ENCODE measurements around the gene DOCK3.
"Not testable (repeated sequence)": the region's sequence is repeated elsewhere in the genome, so short reads cannot be mapped to it uniquely, and the experiment has no call there.

DOCK3 gene

GRCh38 chr3:51379746-51380455 lies 705.2 kb downstream of the DOCK3 start:
- in situ Hi-C loops (cut with MboI; ENCODE audit: low sequenced_read_pairs), result no loop called here

GRCh38 chr3:51380601-51381332 lies 706.0 kb downstream of the DOCK3 start:
- in situ Hi-C loops (cut with MboI; ENCODE audit: low sequenced_read_pairs), result no loop called here

DNA sequence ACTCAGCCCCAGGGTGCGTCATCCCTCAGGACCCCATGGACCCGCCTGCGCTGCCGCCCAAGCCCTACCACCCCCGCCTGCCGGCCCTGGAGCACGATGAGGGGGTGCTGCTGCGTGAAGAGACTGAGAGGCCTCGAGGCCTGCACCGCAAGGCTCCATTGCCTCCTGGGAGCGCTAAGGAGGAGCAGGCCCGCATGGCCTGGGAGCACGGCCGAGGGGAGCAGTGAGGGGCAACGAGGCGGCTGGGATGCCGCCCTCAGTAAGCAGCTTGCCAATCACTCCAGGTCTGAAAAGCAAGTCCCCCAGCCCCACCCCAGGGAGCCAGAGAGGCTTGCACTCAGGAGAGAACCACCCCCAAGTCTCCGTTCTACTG lies 706.6 kb downstream of the DOCK3 start:
- in situ Hi-C loops (cut with MboI; ENCODE audit: low sequenced_read_pairs), result no loop called here

- in situ Hi-C loops (cut with MboI; ENCODE audit: low sequenced_read_pairs), result no loop called here
These were observed 707.5 kb downstream of the DOCK3 start for GRCh38 chr3:51382076-51382745.

- in situ Hi-C loops (cut with MboI; ENCODE audit: low sequenced_read_pairs), result no loop called here
These were observed 708.3 kb downstream of the DOCK3 start for GRCh38 chr3:51382947-51383578.

GRCh38 chr3:51384055-51384725 lies 709.5 kb downstream of the DOCK3 start:
- in situ Hi-C loops (cut with MboI; ENCODE audit: low sequenced_read_pairs), result no loop called here

DNA sequence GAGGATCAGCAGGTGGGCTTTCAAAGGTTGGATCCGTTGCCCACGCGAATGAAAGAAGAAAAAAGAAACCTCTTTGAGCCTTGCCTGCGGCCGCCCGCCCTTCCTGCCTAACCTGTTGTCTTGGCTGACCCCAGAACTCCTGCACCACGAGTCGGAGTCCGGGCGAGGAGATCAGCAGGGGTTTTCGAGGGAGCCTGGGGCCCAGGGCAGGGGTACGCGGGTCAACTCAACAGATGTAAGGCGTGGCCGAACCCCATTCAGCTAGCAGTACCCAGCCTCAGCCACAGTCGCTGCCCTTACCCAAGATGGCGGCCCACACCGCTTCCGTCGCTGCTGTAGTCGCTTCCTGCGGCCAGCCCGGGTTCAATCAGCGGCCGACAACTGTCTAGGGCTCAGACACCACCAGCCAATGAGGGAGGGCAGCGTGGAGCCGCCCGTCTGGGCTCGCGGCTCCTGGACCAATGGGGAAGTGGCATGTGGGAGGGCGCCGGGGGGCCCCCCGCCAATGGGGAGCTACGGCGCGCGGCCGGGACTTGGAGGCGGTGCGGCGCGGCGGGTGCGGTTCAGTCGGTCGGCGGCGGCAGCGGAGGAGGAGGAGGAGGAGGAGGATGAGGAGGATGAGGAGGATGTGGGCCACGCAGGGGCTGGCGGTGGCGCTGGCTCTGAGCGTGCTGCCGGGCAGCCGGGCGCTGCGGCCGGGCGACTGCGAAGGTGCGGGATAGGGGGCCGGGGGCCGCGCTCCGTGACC lies 710.2 kb downstream of the DOCK3 start, which contains the start of gene MANF:
TSS of gene MANF (plus strand) at position 566 of the 748 bp plus-strand sequence. CDS start at position 618, 52 bp downstream.
- in situ Hi-C loops (cut with MboI; ENCODE audit: low sequenced_read_pairs), result no loop called here

- in situ Hi-C loops (cut with MboI; ENCODE audit: low sequenced_read_pairs), result no loop called here
These were observed 710.9 kb downstream of the DOCK3 start for GRCh38 chr3:51385621-51386091.

DNA sequence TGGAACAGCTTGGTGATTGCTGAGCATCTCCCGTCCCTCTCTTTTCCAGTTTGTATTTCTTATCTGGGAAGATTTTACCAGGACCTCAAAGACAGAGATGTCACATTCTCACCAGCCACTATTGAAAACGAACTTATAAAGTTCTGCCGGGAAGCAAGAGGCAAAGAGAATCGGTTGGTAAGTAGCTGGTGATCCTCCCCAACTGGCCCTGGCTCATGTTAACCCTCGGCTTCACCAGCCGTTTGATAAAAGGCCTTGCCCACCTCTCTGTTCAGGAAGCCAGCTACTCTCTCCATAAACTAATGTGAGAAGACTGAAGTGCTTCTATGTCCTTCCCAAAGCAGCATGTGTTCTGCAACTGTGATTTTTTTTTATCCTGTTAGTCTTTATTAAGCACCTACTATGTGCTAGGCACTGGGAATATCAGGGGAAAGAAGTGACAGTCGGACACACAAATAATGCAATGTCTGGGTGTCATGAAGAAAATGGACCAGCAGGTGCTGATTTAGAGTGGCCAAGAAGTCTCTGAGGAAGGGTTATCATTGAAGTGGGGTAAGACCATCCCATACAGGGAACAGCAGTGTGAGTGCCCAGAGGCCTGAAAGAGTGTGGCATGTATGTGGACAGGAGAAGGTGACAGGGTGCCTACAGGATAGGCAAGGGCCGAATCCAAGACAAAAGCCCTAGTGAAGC lies 711.6 kb downstream of the DOCK3 start:
- in situ Hi-C loops (cut with MboI; ENCODE audit: low sequenced_read_pairs), result no loop called here

DNA sequence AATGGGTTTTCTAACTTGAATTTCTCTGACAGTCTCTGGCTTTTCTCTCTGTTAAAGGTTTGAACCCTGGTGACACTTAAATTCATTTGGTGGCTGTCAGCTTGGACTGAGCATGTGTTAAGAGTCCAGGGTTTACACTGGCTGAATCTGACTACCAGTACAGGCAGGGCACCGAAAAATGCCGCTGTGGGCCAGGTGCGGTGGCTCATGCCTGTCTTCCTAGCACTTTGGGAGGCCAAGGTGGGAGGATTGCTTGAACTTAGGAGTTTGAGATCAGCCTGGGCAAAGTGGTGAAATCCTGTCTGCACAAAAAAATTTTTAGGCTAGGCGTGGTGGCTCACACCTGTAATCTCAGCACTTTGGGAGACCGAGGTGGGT lies 712.1 kb downstream of the DOCK3 start:
- in situ Hi-C loops (cut with MboI; ENCODE audit: low sequenced_read_pairs), result no loop called here

DNA sequence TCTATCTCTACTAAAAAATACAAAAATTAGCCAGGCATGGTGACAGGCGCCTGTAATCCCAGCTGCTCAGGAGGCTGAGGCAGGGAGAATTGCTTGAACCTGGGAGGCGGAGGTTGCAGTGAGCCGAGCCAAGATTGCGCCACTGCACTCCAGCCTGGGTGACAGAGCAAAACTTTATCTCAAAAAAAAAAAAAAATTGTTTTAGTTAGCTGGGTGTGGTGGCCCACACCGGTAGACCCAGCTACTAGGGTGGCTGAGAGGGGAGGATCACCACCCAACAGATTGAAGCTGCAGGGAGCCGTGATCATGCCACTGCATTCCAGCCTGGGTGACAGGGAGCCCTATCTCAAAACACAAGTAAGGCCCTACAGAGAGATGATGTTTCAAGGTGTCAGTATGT lies 712.6 kb downstream of the DOCK3 start:
- in situ Hi-C loops (cut with MboI; ENCODE audit: low sequenced_read_pairs), result not testable (repeated sequence)

DNA sequence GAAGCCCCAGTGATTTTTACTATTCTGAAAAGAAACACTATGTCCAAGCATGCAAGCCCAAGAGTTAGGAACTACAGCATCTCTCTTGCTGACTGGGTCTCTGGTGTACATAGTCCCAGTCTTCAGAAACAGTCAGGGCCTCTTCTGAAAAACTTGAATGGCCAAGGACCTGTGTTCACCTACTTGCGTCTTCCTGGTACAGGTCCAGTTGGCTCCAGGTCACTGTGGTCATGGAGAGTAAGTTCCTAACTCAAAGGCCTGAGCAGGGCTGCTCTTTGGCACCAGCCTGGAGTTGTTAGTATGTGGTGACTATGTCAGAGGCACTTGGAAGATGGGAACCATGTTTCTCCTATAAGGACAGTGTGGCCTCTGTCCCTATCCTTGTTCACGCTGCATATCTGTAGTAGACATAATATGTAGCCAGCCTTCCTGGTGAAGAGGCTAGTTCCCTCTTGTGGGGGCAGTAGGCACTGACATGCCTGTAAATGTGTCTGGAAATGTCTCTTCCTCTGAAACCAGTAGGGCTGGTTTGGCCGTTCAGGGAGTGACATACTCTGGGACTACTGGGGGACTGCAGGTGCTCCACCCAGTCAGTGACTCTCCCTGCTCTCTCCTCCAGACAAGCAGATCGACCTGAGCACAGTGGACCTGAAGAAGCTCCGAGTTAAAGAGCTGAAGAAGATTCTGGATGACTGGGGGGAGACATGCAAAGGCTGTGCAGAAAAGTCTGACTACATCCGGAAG lies 713.7 kb downstream of the DOCK3 start:
- in situ Hi-C loops (cut with MboI; ENCODE audit: low sequenced_read_pairs), result no loop called here

GRCh38 chr3:51389423-51390183 lies 714.9 kb downstream of the DOCK3 start:
- in situ Hi-C loops (cut with MboI; ENCODE audit: low sequenced_read_pairs), result no loop called here

- in situ Hi-C loops (cut with MboI; ENCODE audit: low sequenced_read_pairs), result no loop called here
These were observed 715.7 kb downstream of the DOCK3 start for GRCh38 chr3:51390246-51391074.

GRCh38 chr3:51391075-51391565 lies 716.4 kb downstream of the DOCK3 start, which contains the start of gene RBM15B:
RBM15B (plus strand) TSS chr3:51391285; CDS start chr3:51391400, 115 bp downstream.
- in situ Hi-C loops (cut with MboI; ENCODE audit: low sequenced_read_pairs), result no loop called here

GRCh38 chr3:51391566-51392354 lies 717.0 kb downstream of the DOCK3 start:
- in situ Hi-C loops (cut with MboI; ENCODE audit: low sequenced_read_pairs), result no loop called here

Measured in HL-60/S4 (cell line).